Measurements from ENCODE around the gene DEPDC5.

- no peak for TF ChIP-seq POLR2A (IDR thresholded peaks at IDR 0.05)
- TF ChIP-seq, protein P1, sequence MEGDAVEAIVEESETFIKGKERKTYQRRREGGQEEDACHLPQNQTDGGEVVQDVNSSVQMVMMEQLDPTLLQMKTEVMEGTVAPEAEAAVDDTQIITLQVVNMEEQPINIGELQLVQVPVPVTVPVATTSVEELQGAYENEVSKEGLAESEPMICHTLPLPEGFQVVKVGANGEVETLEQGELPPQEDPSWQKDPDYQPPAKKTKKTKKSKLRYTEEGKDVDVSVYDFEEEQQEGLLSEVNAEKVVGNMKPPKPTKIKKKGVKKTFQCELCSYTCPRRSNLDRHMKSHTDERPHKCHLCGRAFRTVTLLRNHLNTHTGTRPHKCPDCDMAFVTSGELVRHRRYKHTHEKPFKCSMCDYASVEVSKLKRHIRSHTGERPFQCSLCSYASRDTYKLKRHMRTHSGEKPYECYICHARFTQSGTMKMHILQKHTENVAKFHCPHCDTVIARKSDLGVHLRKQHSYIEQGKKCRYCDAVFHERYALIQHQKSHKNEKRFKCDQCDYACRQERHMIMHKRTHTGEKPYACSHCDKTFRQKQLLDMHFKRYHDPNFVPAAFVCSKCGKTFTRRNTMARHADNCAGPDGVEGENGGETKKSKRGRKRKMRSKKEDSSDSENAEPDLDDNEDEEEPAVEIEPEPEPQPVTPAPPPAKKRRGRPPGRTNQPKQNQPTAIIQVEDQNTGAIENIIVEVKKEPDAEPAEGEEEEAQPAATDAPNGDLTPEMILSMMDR (IDR thresholded peaks at IDR 0.05) = no peak
Observed at GRCh38 chr22:31776231-31776630, 22.4 kb downstream of the DEPDC5 start.
